Measurements from ENCODE around the gene TBXAS1.
"Not testable (repeated sequence)": the region's sequence is repeated elsewhere in the genome, so short reads cannot be mapped to it uniquely, and the experiment has no call there.

TBXAS1 gene

DNA sequence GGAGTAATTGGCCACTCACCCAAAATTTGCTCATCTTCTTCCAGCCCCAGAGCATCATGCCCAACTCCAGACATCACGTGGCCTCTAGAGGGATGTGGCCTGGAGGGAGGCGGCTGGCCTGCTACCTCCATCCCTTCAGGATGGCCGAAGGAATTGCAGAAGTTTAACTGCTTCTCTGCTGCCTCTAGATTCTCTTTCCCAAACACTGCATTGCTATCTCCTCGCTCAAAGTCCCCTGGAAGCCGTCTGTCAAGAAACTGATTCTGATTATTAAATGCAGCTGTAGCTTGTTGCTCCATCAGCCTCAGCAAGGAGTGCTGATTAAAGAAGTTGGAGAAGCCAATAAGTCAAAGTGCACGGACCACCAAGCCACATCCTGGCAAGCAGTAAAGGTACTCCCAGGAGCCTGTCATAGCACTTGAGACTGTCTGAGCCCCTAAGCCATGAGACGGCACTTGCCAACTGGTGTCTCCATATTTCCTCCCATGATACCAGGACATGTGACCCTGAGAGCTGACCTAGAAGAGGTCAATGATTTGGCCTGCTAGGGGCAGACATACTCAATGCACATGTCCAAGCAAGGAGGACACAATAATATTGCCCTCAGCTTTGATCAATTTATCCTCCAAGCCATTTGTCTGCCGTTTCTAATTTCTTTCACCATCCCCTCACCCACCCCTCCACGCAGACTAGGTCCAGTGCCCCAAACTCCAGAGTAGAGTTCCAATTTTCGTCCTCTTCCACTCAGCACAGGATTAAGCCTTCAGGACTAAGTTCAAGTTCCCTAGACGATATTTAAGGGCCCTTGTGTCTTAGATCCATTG lies 84.2 kb downstream of the TBXAS1 start:
- DNase-seq (ENCODE audit: low read depth in 1 of 2, low spot score in 1 of 2) = no peak

GRCh38 chr7:139913845-139914135 lies 84.7 kb downstream of the TBXAS1 start:
- no peak for DNase-seq (ENCODE audit: low read depth in 1 of 2, low spot score in 1 of 2)

GRCh38 chr7:139914306-139915267 lies 85.5 kb downstream of the TBXAS1 start:
- no peak for DNase-seq (ENCODE audit: low read depth in 1 of 2, low spot score in 1 of 2)

DNA sequence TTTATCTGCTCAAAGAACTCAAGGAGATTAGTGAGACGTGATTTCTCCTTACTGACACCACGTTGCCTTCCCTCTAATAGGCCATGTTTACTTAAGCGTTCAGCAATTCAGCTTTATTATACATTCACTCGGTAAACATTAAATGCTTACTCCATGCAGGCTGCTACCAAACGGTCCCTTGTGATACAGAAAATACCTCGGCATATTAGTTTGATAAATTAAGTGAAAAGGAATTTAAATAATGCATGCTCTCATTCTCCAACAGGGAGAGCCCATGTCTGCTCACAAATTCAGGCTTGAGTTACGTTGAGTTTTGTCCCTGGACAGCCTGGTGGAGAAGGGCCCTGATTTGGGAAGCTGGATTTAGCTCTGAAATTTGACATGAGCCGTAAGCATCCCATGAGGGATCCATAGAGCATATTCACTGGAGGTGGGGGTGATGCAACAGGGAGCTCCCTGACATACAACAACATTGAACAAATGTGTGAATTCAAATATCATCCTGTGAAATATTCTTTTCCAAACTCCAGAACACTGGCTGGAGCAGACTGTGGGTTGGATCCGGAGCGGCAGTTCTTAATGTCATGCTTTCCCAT lies 86.3 kb downstream of the TBXAS1 start:
- no peak for DNase-seq (ENCODE audit: low read depth in 1 of 2, low spot score in 1 of 2)

GRCh38 chr7:139915864-139916716 lies 87.0 kb downstream of the TBXAS1 start:
- peak; percentile 9 to 30 for DNase-seq (ENCODE audit: low read depth in 1 of 2, low spot score in 1 of 2)

DNA sequence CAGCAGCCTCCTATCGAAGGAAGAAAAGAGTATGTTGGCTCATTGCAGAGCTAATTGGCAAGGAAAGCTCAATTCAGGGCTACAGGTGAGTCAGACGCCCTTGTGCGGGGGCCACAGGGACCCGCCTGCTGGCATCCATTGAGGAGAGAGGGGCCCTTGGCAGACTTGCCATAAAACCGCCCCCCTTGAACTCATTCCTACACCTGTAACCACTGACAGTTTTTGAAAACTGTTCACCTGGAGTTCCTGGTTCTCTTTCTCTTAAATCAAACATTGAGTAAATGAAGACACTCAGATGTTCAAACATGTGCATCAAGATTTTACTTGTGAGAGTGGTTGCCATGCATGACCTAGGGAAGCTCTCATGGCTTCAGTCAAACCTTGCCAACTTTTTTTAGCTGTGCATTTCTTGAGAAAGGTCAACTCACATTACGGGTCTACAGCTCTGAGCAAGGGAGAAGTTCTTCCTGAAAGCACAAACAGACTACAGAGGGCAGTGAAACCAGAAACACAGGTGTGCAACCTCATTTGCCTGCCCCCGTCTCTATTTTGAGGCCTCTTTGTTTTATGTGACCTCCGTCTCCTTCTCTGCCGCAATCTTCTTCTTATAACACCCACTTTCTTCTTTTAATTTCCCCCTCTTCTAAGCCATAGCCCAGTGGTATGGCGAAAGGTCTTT lies 87.8 kb downstream of the TBXAS1 start:
- DNase-seq (ENCODE audit: low read depth in 1 of 2, low spot score in 1 of 2) = no peak

DNA sequence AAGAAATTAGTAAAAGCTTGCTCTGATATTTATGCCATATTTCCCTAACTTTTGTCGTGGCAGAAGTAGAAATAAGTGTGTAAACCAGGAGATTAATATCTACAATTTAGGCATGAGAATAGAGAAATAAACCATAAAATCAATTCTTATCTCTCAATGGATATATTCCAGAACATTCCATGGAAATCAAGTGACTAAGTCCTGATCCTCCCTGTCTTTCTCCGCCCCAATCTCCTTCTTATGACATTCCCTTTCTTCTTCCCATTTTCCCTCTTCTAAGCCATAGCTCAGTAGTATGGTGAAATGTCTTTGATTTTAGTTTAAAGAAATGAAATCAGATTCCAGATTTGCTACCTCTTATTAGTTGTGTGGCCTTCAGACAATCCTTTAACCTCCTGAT lies 88.8 kb downstream of the TBXAS1 start:
- no peak for DNase-seq (ENCODE audit: low read depth in 1 of 2, low spot score in 1 of 2)

- no peak for DNase-seq (ENCODE audit: low read depth in 1 of 2, low spot score in 1 of 2)
These were observed 89.4 kb downstream of the TBXAS1 start for GRCh38 chr7:139918480-139918879.

DNA sequence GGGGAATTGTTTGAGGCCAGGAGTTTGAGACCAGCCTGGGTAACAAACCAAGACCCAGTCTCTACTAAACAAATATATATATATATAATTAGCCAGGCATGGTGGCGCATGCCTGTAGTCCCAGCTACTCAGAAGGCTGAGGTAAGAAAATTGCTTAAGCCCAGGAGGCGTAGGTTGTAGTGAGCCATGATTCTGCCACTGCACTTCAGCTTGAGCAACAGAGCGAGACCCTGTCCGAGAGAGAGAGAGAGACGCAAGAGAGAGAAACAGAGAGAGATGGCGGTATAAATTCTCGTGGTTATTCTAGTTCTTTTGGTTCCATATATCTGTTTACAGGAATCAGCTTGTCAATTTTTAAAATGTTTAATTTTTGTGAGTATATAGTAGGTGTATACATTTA lies 94.0 kb downstream of the TBXAS1 start:
- no peak for DNase-seq (ENCODE audit: low read depth in 1 of 2, low spot score in 1 of 2)

- no peak for DNase-seq (ENCODE audit: low read depth in 1 of 2, low spot score in 1 of 2)
These were observed 95.4 kb downstream of the TBXAS1 start for GRCh38 chr7:139924461-139924860.

GRCh38 chr7:139929221-139929620 lies 100.2 kb downstream of the TBXAS1 start:
- not testable (repeated sequence) for DNase-seq (ENCODE audit: low read depth in 1 of 2, low spot score in 1 of 2)

DNA sequence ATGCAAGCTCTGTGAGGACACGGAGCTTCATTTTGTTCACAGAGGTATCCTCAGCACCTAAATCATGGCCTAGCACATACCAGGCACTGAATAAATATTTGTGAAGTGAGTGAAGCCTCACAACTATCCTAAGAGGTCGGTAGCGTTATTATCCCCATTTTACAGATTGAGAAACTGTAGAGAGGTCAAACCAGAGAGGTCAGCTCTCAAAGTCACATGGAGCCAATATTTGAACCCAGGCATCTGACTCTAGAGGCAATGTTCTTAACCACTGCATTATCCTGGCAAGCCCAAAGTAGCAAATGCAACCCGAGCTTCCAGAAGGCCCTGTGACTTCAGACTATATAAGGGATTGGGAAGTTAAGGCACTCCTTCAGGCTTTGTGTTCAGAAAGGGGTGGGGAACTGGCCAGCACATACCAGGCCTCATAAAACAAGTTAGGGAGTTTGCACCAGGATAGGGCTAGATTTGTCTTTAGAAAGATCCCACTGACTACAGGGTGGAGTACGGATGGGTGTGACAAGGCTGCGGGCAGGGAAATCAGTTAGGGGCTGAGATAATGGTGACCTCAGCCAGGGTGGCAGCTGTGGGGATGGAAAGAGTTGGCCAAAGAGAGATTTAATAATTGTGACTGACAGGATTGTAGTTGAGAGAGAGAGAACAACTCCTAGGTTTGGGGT lies 101.4 kb downstream of the TBXAS1 start:
- no peak for DNase-seq (ENCODE audit: low read depth in 1 of 2, low spot score in 1 of 2)

DNA sequence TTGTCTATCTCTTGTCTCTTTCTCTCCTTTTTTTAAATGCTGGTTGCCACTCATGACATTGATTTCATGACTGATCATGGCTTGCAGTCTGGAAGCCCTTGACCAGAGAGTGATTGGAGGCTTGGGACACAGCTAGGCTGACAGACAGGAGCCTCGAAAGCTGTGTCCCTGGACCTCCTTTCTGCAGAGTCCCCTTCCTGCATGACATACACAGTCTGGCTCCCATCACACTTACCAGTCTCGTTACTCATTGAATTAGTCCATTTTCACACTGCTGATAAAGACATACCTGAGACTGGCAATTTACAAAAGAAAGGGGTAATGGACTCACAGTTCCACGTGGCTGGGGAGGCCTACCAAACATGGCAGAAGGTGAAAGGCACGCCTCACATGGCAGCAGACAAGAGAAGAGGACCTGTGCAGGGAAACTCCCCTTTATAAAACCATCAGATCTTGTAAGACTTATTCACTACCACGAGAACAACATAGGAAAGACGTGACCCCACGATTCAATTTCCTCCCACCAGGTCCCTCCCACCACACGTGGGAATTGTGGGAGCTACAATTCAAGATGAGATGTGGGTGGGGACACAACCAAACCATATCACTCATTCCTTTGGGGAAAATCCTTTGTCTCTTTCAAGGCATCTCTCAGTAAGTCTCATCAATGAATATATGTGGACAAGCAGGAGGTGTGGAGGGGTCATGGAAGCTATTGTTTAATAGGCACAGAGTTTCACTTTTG lies 102.3 kb downstream of the TBXAS1 start:
- no peak for DNase-seq (ENCODE audit: low read depth in 1 of 2, low spot score in 1 of 2)

GRCh38 chr7:139932531-139932930 lies 103.5 kb downstream of the TBXAS1 start:
- DNase-seq (ENCODE audit: low read depth in 1 of 2, low spot score in 1 of 2) = no peak

DNA sequence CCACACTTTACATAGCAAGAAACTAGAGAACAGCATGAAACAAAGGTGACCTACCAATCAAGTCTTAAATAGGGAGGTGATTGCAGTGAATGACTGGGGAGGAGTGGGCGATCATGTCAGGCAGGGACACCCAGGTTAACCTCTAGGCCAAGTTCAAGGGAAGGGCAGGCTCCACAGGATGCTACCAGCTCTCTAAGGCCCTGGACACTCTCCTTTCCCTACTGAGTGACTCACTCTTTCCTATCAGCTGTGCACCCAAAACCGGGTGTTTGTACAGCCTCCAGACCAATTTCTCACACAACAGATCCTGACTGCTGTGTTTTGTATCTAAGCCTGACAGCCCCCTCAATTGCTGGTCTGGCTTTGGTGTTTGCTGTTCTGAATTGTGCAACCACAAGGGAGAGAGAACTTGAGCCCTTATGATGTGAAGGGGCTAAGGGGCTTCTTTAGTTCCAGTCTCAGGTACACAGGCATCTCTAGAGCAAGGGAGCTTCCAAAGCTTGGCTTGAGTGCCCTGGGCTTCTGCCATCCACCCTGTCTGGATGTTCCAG lies 107.8 kb downstream of the TBXAS1 start:
- no peak for DNase-seq (ENCODE audit: low read depth in 1 of 2, low spot score in 1 of 2)

- DNase-seq (ENCODE audit: low read depth in 1 of 2, low spot score in 1 of 2) = no peak
These were observed 108.7 kb downstream of the TBXAS1 start for GRCh38 chr7:139937715-139938114.

GRCh38 chr7:139940866-139941265 lies 111.8 kb downstream of the TBXAS1 start:
- no peak for DNase-seq (ENCODE audit: low read depth in 1 of 2, low spot score in 1 of 2)

DNA sequence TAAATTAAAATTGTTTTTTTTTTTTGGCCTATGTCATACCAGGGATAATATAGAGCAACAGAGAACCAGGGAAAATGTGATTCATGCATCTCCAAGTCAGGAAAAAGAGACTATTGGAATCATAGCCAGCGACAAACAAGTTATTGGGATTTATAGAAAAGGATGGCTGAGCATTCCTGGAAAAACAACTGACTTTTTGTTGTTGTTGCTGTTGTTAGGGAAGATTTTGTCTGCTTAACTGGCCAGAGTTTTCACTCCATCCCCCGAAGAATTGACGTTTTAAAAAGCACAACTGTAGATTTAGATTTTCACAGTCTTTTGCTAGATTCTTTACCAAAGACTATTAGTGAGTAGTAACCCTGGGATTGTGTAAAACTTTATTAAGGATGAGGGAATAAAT lies 112.4 kb downstream of the TBXAS1 start:
- no peak for DNase-seq (ENCODE audit: low read depth in 1 of 2, low spot score in 1 of 2)

- no peak for DNase-seq (ENCODE audit: low read depth in 1 of 2, low spot score in 1 of 2)
These were observed 112.8 kb downstream of the TBXAS1 start for GRCh38 chr7:139941866-139942265.
